NCI-H1105 treated with DMSO at 0.1 percent for 48 hours (cell line): ENCODE results near the gene SERTAD4.
"Not testable (repeated sequence)": the region's sequence is repeated elsewhere in the genome, so short reads cannot be mapped to it uniquely, and the experiment has no call there.

Experiments used
- DNase-seq: peaks from one replicate; lab custom pipeline; 2025; lab: John Stamatoyannopoulos, UW

The SERTAD4 gene

GRCh38 chr1:210260096-210260495 is 27.5 kb downstream of the SERTAD4 start:
- no peak for DNase-seq

- no peak for DNase-seq
Observed at GRCh38 chr1:210262167-210262896, 29.7 kb downstream of the SERTAD4 start.

GRCh38 chr1:210262897-210263272 is 30.3 kb downstream of the SERTAD4 start:
- DNase-seq, result no peak

- DNase-seq, result no peak
Observed at GRCh38 chr1:210263963-210264362, 31.4 kb downstream of the SERTAD4 start.

- no peak for DNase-seq
Observed at GRCh38 chr1:210264496-210265380, 32.1 kb downstream of the SERTAD4 start.

GRCh38 chr1:210265392-210265955 is 32.9 kb downstream of the SERTAD4 start:
- not testable (repeated sequence) for DNase-seq

GRCh38 chr1:210269981-210270380 is 37.4 kb downstream of the SERTAD4 start:
- no peak for DNase-seq

GRCh38 chr1:210272666-210273065 is 40.1 kb downstream of the SERTAD4 start:
- no peak for DNase-seq

GRCh38 chr1:210280221-210280620 is 47.6 kb downstream of the SERTAD4 start:
- no peak for DNase-seq

GRCh38 chr1:210288116-210288515 is 55.5 kb downstream of the SERTAD4 start:
- DNase-seq, result no peak

- DNase-seq, result no peak
Observed at GRCh38 chr1:210289248-210289647, 56.7 kb downstream of the SERTAD4 start.

GRCh38 chr1:210291081-210291764 is 58.6 kb downstream of the SERTAD4 start:
- DNase-seq, result no peak

- DNase-seq, result peak; percentile 27
Observed at GRCh38 chr1:210291786-210292230, 59.2 kb downstream of the SERTAD4 start.

GRCh38 chr1:210292231-210292871 is 59.8 kb downstream of the SERTAD4 start:
- DNase-seq, result peak; percentile 66

GRCh38 chr1:210293171-210293607 is 60.6 kb downstream of the SERTAD4 start:
- no peak for DNase-seq

GRCh38 chr1:210294999-210295745 is 62.6 kb downstream of the SERTAD4 start:
- DNase-seq, result no peak
